DOHH2 (cell line): Measurements from ENCODE around the gene EDEM2.
"Not testable (repeated sequence)": the region's sequence is repeated elsewhere in the genome, so short reads cannot be mapped to it uniquely, and the experiment has no call there.

ENCODE experiments used
- CTCF ChIP-seq: fragments of 200-600 bp; sonication (generic); IDR thresholded peaks from one replicate; pipeline ENCODE4 v1.5.1; 2014; ENCODE audit warnings: antibody characterized with exemption, mild to moderate bottlenecking, low read depth, low read length; ENCODE audit not compliant: poor library complexity, severe bottlenecking
- EZH2phosphoT487 ChIP-seq: fragments of 200-600 bp; sonication (generic); IDR thresholded peaks from 2 replicates; pipeline ENCODE4 v1.6.1; 2017; ENCODE audit warnings: borderline replicate concordance, mild to moderate bottlenecking, antibody characterized with exemption, low read length, moderate library complexity, mixed read lengths

GRCh38 chr20:35193031-35193791, 46.1 kb upstream of the EDEM2 start:
- TF ChIP-seq CTCF, EZH2phosphoT487: not testable (repeated sequence)
